DOHH2 (cell line): Measurements from ENCODE around the gene WDR5B.

Source experiments
- EZH2phosphoT487 ChIP-seq: fragments of 200-600 bp; sonication (generic); IDR thresholded peaks from 2 replicates; pipeline ENCODE4 v1.6.1; 2017; ENCODE audit warnings: borderline replicate concordance, mild to moderate bottlenecking, antibody characterized with exemption, low read length, moderate library complexity, mixed read lengths
- TF ChIP-seq, protein P1 (sequence below): fragments of 200-600 bp; sonication (generic); IDR thresholded peaks from one replicate; pipeline ENCODE4 v1.5.1; 2014; ENCODE audit warnings: antibody characterized with exemption, mild to moderate bottlenecking, low read depth, low read length; ENCODE audit not compliant: poor library complexity, severe bottlenecking

DNA sequence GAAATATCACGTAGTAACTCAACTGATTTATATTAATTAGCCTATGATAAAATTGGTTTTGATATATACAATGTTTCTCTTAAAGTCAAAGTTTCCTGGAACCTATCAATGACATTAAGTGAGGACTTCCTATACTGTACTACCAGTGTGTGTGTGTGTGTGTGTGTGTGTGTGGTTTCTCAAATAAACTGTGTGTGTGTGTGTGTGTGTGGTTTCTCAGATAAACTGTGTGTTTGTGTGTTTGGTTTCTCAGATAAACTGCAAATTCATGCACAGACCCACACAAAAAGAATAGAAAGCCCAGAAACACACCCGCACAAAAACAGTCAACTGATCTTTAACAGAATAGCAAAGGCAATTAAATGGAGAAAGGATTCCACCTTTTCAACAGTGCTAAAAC, 14.5 kb upstream of the WDR5B start:
- TF ChIP-seq, protein P1, sequence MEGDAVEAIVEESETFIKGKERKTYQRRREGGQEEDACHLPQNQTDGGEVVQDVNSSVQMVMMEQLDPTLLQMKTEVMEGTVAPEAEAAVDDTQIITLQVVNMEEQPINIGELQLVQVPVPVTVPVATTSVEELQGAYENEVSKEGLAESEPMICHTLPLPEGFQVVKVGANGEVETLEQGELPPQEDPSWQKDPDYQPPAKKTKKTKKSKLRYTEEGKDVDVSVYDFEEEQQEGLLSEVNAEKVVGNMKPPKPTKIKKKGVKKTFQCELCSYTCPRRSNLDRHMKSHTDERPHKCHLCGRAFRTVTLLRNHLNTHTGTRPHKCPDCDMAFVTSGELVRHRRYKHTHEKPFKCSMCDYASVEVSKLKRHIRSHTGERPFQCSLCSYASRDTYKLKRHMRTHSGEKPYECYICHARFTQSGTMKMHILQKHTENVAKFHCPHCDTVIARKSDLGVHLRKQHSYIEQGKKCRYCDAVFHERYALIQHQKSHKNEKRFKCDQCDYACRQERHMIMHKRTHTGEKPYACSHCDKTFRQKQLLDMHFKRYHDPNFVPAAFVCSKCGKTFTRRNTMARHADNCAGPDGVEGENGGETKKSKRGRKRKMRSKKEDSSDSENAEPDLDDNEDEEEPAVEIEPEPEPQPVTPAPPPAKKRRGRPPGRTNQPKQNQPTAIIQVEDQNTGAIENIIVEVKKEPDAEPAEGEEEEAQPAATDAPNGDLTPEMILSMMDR: no peak
- no peak for TF ChIP-seq EZH2phosphoT487
